HepG2 (cell line): Measurements from ENCODE around the gene LRRC3. TPM values are rescaled to one million over a fixed set of nuclear protein-coding genes. Genes with fewer than 3 reads are reported as not detected.
A peak's percentile ranks its signal among the peaks of the same experiment; 100 is the strongest.

Experiments used
- ARNTL ChIP-seq: sonication (generic); formaldehyde crosslinking; IDR thresholded peaks from 2 replicates; pipeline ENCODE4 v1.4.0; 2020; ENCODE audit warnings: mild to moderate bottlenecking, missing genetic modification reagents
- HES4 ChIP-seq: sonication (generic); formaldehyde crosslinking; IDR thresholded peaks from 2 replicates; pipeline ENCODE4 v1.9.0; 2021; ENCODE audit warnings: mild to moderate bottlenecking, missing genetic modification reagents, borderline replicate concordance
- MED1 ChIP-seq: sonication (generic); formaldehyde crosslinking; IDR thresholded peaks from 2 replicates; pipeline ENCODE4 v1.4.0; 2020; ENCODE audit warnings: missing genetic modification reagents
- MTF2 ChIP-seq: sonication (generic); formaldehyde crosslinking; IDR thresholded peaks from 2 replicates; pipeline ENCODE4 v1.5.0; 2020; ENCODE audit warnings: missing genetic modification reagents, borderline replicate concordance
- SNAI1 ChIP-seq: sonication (generic); formaldehyde crosslinking; IDR thresholded peaks from 2 replicates; pipeline ENCODE4 v1.5.0; 2020; ENCODE audit warnings: mild to moderate bottlenecking, missing genetic modification reagents, borderline replicate concordance
- ZNF180 ChIP-seq: sonication (generic); formaldehyde crosslinking; IDR thresholded peaks from 2 replicates; pipeline ENCODE4 v1.4.0; 2020; ENCODE audit warnings: low read depth, missing genetic modification reagents, borderline replicate concordance
- ZNF251 ChIP-seq: sonication (generic); formaldehyde crosslinking; IDR thresholded peaks from 2 replicates; pipeline ENCODE4 v1.9.0; 2021; ENCODE audit warnings: mild to moderate bottlenecking, missing genetic modification reagents
- ZNF674 ChIP-seq: sonication (generic); formaldehyde crosslinking; IDR thresholded peaks from 2 replicates; pipeline ENCODE4 v1.5.0; 2020; ENCODE audit warnings: low read depth, mild to moderate bottlenecking, missing genetic modification reagents
- ZNF709 ChIP-seq: sonication (generic); formaldehyde crosslinking; IDR thresholded peaks from 2 replicates; pipeline ENCODE4 v1.5.0; 2020; ENCODE audit warnings: mild to moderate bottlenecking, missing genetic modification reagents
- polyA plus RNA-seq, 8 experiments: library from polyadenylated mRNA; depleted of rRNA in 3 of 8; stranded (reverse) in 7 of 8; unstranded in 1 of 8; fragments of >200 nt; fragmentation: Illumina TruSeq in 4 of 8; extraction: Trizol in 4 of 8; gene quantifications; 2 replicates each; pipeline versions ENCODE4 v1.2.1 to v1.2.3, GENCODE V29; 2011 to 2016; ENCODE audit warnings: low read depth in 4 of 8, missing spikeins in 1 of 8, mixed read lengths in 1 of 8; ENCODE audit not compliant: insufficient read depth in 1 of 8
- total RNA-seq, 5 experiments: library from RNA; depleted of rRNA; stranded (reverse); fragments of >200 nt; fragmentation: Illumina TruSeq; extraction: Trizol; gene quantifications; 2 replicates each; pipeline ENCODE4 v1.2.3, GENCODE V29; 2016; ENCODE audit warnings: low read depth in 1 of 5
- TF ChIP-seq, protein P1 (sequence below): sonication (generic); formaldehyde crosslinking; conservative IDR thresholded peaks from 2 replicates; pipeline ENCODE4 v1.4.0; 2020; ENCODE audit warnings: missing genetic modification reagents
- TF ChIP-seq, protein P2 (sequence below): sonication (generic); formaldehyde crosslinking; IDR thresholded peaks from 2 replicates; pipeline ENCODE4 v1.5.0; 2020; ENCODE audit warnings: mild to moderate bottlenecking, missing genetic modification reagents, borderline replicate concordance
- TF ChIP-seq, protein P3 (sequence below): sonication (generic); formaldehyde crosslinking; IDR thresholded peaks from 2 replicates; pipeline ENCODE4 v1.4.0; 2020; ENCODE audit warnings: missing genetic modification reagents
- TF ChIP-seq, protein P4 (sequence below): sonication (generic); IDR thresholded peaks from 2 replicates; pipeline ENCODE4 v1.6.1; 2016; ENCODE audit warnings: low read depth, borderline replicate concordance
- TF ChIP-seq, protein P5 (sequence below): IDR thresholded peaks from 2 replicates; pipeline ENCODE4 v1.6.1; 2016; ENCODE audit warnings: missing genetic modification reagents, missing compliant biosample characterization
- TF ChIP-seq, protein P6 (sequence below): sonication (generic); formaldehyde crosslinking; IDR thresholded peaks from 2 replicates; pipeline ENCODE4 v1.4.0; 2020; ENCODE audit warnings: missing genetic modification reagents

LRRC3 gene
- total and polyA plus RNA-seq, 2 of the 13 experiments (the other 11 are each of a cell fraction or from before 2014, with no cell fraction given) = 4.8 to 16.5 TPM

DNA sequence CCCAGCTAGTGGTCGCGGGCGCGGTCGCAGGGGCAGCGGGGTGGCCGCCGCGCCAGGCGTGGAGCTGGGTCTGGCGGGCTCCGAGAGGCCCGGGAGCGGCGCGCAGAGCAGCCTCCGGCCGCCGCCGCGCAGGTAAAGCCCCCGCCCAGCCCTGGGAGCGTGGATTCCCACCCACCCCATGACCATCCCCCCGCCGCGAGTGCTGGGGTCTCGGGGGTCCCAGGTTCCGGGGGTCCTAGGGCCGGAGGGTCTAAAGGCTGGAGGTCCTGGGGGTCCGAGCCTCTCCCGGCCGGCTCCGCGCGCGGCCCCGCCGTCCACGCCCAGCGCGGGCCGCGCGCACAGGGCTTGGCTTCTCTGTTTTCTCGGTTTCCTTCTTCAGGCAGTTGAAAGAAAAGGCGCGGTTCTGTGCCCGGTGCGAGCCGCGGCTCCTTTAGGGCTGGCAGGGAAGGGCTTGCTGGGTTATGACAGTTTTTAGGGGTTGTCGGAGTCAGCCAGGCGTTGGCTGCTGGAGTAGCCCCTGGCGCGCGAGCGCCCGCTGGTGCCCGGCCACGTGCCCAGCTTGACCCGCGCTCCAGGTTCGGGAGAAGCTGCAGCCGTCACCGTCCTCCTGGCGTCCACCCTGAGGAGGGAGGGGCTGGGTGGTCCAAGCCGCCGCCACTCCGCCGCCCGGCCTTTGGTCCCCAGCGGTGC is 359 bp downstream of the LRRC3 start (continued):
- TF ChIP-seq MED1 (CRISPR knock-in tag) (0 out of 2 replicates have a peak, but pooled peaks have one; percentile 11), ARNTL (CRISPR knock-in tag) (0 out of 2 replicates have a peak, but pooled peaks have one; percentile 42), ZNF180 (CRISPR knock-in tag) (no peak), SNAI1 (CRISPR knock-in tag) (no peak), ZNF251 (CRISPR knock-in tag) (no peak), ZNF709 (no peak), ZNF674 (CRISPR knock-in tag) (no peak), HES4 (CRISPR knock-in tag) (0 out of 2 replicates have a peak, but pooled peaks have one; percentile 35), MTF2 (CRISPR knock-in tag) (no peak)
- TF ChIP-seq, protein P1, sequence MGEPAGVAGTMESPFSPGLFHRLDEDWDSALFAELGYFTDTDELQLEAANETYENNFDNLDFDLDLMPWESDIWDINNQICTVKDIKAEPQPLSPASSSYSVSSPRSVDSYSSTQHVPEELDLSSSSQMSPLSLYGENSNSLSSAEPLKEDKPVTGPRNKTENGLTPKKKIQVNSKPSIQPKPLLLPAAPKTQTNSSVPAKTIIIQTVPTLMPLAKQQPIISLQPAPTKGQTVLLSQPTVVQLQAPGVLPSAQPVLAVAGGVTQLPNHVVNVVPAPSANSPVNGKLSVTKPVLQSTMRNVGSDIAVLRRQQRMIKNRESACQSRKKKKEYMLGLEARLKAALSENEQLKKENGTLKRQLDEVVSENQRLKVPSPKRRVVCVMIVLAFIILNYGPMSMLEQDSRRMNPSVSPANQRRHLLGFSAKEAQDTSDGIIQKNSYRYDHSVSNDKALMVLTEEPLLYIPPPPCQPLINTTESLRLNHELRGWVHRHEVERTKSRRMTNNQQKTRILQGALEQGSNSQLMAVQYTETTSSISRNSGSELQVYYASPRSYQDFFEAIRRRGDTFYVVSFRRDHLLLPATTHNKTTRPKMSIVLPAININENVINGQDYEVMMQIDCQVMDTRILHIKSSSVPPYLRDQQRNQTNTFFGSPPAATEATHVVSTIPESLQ (CRISPR knock-in tag) = no peak
- TF ChIP-seq, protein P2, sequence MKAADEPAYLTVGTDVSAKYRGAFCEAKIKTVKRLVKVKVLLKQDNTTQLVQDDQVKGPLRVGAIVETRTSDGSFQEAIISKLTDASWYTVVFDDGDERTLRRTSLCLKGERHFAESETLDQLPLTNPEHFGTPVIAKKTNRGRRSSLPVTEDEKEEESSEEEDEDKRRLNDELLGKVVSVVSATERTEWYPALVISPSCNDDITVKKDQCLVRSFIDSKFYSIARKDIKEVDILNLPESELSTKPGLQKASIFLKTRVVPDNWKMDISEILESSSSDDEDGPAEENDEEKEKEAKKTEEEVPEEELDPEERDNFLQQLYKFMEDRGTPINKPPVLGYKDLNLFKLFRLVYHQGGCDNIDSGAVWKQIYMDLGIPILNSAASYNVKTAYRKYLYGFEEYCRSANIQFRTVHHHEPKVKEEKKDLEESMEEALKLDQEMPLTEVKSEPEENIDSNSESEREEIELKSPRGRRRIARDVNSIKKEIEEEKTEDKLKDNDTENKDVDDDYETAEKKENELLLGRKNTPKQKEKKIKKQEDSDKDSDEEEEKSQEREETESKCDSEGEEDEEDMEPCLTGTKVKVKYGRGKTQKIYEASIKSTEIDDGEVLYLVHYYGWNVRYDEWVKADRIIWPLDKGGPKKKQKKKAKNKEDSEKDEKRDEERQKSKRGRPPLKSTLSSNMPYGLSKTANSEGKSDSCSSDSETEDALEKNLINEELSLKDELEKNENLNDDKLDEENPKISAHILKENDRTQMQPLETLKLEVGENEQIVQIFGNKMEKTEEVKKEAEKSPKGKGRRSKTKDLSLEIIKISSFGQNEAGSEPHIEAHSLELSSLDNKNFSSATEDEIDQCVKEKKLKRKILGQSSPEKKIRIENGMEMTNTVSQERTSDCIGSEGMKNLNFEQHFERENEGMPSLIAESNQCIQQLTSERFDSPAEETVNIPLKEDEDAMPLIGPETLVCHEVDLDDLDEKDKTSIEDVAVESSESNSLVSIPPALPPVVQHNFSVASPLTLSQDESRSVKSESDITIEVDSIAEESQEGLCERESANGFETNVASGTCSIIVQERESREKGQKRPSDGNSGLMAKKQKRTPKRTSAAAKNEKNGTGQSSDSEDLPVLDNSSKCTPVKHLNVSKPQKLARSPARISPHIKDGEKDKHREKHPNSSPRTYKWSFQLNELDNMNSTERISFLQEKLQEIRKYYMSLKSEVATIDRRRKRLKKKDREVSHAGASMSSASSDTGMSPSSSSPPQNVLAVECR (CRISPR knock-in tag) = no peak
- TF ChIP-seq, protein P3, sequence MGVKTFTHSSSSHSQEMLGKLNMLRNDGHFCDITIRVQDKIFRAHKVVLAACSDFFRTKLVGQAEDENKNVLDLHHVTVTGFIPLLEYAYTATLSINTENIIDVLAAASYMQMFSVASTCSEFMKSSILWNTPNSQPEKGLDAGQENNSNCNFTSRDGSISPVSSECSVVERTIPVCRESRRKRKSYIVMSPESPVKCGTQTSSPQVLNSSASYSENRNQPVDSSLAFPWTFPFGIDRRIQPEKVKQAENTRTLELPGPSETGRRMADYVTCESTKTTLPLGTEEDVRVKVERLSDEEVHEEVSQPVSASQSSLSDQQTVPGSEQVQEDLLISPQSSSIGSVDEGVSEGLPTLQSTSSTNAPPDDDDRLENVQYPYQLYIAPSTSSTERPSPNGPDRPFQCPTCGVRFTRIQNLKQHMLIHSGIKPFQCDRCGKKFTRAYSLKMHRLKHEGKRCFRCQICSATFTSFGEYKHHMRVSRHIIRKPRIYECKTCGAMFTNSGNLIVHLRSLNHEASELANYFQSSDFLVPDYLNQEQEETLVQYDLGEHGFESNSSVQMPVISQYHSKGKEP = no peak
- TF ChIP-seq, protein P4, sequence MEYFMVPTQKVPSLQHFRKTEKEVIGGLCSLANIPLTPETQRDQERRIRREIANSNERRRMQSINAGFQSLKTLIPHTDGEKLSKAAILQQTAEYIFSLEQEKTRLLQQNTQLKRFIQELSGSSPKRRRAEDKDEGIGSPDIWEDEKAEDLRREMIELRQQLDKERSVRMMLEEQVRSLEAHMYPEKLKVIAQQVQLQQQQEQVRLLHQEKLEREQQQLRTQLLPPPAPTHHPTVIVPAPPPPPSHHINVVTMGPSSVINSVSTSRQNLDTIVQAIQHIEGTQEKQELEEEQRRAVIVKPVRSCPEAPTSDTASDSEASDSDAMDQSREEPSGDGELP = no peak
- TF ChIP-seq, protein P5, sequence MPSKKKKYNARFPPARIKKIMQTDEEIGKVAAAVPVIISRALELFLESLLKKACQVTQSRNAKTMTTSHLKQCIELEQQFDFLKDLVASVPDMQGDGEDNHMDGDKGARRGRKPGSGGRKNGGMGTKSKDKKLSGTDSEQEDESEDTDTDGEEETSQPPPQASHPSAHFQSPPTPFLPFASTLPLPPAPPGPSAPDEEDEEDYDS (CRISPR knock-in tag) = no peak
- TF ChIP-seq, protein P6, sequence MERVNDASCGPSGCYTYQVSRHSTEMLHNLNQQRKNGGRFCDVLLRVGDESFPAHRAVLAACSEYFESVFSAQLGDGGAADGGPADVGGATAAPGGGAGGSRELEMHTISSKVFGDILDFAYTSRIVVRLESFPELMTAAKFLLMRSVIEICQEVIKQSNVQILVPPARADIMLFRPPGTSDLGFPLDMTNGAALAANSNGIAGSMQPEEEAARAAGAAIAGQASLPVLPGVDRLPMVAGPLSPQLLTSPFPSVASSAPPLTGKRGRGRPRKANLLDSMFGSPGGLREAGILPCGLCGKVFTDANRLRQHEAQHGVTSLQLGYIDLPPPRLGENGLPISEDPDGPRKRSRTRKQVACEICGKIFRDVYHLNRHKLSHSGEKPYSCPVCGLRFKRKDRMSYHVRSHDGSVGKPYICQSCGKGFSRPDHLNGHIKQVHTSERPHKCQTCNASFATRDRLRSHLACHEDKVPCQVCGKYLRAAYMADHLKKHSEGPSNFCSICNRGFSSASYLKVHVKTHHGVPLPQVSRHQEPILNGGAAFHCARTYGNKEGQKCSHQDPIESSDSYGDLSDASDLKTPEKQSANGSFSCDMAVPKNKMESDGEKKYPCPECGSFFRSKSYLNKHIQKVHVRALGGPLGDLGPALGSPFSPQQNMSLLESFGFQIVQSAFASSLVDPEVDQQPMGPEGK = 0 out of 2 replicates have a peak, but pooled peaks have one; percentile 15
